Astrocyte (in vitro differentiated cells and primary cell): ENCODE results near the gene SRSF3.

Experiments
- CTCF ChIP-seq: IDR thresholded peaks from 2 replicates; pipeline ENCODE4 v1.5.1; 2011; ENCODE audit warnings: low read depth, mild to moderate bottlenecking, inconsistent platforms, low read length, moderate library complexity; ENCODE audit not compliant: insufficient read depth
- EZH2 ChIP-seq: IDR thresholded peaks from 2 replicates; pipeline ENCODE4 v1.6.1; 2012; ENCODE audit warnings: mild to moderate bottlenecking, low read length, inconsistent platforms; ENCODE audit not compliant: insufficient read depth

- no peak for TF ChIP-seq CTCF
- no peak for TF ChIP-seq EZH2
These were observed 33.7 kb downstream of the SRSF3 start for GRCh38 chr6:36627801-36628246.
